ENCODE results near the gene AQP4.
A peak's percentile ranks its signal among the peaks of the same experiment; 100 is the strongest.

The AQP4 gene, protein sequence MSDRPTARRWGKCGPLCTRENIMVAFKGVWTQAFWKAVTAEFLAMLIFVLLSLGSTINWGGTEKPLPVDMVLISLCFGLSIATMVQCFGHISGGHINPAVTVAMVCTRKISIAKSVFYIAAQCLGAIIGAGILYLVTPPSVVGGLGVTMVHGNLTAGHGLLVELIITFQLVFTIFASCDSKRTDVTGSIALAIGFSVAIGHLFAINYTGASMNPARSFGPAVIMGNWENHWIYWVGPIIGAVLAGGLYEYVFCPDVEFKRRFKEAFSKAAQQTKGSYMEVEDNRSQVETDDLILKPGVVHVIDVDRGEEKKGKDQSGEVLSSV

DNA sequence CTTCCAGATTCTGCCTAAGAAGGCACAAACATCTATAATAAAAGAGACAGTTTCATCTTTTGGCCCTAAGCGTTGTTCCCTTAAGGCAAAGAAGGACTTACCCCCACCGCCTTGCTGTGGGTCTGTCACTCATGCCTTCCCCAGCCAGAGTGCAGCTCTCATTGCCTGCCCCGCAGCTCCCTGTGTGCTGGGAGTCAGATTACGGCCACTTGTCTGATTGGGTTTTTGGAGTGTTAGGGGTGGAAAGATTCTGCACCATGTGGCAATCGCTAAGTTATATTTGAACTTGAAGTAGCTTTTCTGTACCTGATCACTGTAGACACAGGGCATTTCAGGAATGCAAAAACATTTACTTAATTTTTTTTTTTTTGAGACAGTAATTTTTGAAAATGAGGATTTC lies at the start of gene AQP4:
AQP4 (minus strand) TSS at position 151 of the 400 bp plus-strand sequence; CDS start at position 133, 18 bp downstream.
- DNase-seq: no peak

DNA sequence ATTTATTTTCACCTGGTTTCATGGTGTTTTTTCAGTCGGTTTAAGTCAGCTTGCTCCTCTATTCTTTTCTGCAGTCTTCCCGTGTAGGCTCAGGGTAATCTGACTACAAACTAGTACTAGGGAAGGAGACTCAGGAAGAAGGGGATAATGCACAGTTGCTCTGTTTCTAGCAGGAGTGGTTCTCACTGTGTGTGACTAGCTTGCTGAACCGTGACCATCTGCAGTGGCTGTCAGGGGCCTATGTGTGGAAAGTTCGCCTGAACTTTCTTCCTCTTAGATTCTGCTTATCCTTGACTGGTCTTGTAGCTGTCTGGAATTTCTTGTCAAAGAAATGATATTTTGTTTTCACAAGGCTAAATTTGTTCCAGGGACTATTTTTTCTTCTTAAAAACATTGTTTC lies 46.3 kb upstream of the AQP4 start:
- no peak for DNase-seq

DNA sequence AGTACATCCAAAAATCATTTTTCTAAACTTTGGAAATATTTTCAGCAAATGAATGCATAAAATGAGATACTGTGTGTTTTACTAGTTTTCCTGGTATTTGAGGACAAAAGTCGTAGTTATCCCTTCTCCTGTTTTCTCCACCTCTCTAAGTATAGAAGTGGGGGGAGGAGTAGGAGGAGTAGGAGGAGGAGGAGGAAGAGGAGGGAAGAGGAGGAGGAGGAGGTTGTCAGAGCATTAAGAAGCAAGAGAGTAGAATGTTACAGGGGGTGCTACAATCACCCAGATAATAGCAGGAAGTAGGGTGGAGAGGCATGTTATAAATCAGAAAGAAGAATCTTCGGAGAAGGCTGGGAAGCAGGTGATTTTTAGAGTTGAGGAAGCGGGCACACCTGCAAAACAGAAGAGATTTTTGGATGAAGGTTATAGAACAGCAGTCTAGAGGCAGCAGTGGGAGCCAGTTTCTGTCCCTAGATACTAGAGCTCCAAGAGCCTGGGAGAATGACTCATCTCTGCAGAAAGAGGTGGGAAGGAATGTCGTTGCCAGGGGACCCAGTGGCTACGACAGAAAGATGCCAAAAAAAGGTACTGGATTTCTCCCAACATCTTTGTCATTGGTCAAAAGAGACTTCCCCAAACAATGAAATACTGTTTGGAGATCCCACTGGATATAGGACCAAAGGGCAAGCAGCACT lies 44.2 kb upstream of the AQP4 start:
- DNase-seq: no peak

GRCh38 chr18:26908906-26909305 lies 43.4 kb upstream of the AQP4 start:
- DNase-seq: no peak

GRCh38 chr18:26902291-26902690 lies 36.8 kb upstream of the AQP4 start:
- no peak for DNase-seq

- no peak for DNase-seq
These were observed 35.5 kb upstream of the AQP4 start for GRCh38 chr18:26901020-26901419.

GRCh38 chr18:26894426-26894825 lies 28.9 kb upstream of the AQP4 start:
- DNase-seq: no peak

- no peak for DNase-seq
These were observed 28.5 kb upstream of the AQP4 start for GRCh38 chr18:26893996-26894395.

- DNase-seq: no peak
These were observed 22.8 kb upstream of the AQP4 start for GRCh38 chr18:26888259-26888658.

GRCh38 chr18:26875040-26875654 lies 9.6 kb upstream of the AQP4 start:
- peak; percentile 20 to 44 for DNase-seq

GRCh38 chr18:26874283-26874682 lies 8.8 kb upstream of the AQP4 start:
- DNase-seq: no peak

DNA sequence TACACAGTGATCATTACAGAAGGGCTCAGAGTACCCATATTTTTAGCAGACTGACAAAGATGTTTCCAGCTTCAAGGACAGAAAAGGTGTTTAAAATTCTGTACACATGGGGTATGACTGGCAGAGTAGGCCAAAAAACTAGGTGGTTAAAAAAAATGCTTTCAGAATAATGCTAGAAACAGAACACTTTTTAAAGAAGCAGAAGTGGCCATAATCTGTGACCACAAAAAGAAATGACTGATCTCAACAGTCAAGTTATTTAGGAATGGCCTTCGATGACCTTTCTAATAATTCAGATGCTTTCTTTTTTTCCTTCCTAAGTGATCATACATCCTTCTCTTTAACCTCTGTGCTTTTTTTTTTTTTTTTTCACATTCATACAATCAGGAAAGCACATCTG lies 4.1 kb upstream of the AQP4 start:
- DNase-seq: no peak

DNA sequence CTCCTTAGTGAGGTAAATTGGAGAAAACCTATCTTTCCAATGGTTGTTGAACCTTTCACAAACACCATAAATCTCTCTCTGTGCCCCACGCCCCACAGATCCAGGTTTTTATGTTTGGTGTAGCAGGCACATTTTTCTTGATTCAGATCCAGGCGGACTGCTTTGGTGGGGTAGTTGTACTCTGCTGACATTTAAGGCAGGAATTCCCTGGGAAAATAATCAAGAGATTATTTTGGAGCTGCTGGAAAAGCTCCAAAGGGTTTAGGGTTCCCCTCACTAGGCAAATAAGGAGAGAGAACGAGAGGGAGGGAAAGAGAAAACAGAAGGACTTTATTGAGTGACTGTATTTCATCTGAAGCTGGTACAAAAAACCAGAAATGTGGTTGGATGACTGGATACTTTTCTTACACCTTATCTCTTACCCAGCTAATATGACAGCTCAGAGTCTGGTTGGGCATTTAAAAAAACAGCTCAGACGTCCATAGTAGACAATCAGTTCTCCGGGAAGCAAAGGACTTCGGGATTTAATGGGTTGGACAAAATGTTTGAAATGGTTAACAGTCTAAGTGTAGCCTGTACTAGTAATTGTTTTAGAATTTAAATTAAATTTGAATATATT lies 3.6 kb upstream of the AQP4 start:
- no peak for DNase-seq

DNA sequence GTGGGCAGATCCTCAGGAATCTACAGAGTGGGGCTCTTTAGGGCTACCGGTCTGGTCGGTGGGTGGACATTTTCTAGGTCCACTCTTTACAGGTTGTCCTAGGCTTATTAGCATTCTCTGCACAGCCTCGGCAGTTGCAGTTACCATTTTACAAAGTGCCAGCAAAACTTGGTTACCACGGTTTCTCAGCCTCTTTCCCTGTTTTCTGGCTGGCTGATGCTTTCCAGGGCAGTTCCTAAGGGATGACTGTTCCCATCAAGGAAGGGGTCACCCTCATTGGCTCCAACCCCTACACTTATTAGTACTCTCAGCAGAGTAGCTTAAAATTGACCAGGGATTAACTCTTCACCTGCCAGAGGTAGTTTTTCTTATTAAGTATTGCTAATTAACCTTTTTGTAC lies 2.0 kb upstream of the AQP4 start:
- no peak for DNase-seq

DNA sequence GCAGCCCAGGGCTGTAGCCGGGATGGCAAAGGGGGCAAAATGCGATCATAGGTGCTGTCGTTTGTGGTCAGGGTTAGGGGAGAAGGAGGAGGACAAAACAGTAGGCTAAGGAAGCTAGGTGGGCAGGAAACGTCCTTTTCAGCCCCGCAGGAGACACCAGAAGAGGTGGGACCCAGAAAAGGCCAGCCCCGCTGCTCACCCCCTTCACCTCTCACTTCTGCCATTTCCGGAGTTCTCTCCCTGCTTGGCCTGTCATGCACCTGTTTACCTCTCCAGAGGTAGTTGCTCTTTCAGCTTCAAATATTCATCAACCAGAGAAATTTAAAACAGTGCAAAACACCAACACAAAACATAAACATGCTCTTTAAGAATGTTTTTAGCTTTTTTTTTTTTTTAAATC lies 849 bp downstream of the AQP4 start:
- no peak for DNase-seq

DNA sequence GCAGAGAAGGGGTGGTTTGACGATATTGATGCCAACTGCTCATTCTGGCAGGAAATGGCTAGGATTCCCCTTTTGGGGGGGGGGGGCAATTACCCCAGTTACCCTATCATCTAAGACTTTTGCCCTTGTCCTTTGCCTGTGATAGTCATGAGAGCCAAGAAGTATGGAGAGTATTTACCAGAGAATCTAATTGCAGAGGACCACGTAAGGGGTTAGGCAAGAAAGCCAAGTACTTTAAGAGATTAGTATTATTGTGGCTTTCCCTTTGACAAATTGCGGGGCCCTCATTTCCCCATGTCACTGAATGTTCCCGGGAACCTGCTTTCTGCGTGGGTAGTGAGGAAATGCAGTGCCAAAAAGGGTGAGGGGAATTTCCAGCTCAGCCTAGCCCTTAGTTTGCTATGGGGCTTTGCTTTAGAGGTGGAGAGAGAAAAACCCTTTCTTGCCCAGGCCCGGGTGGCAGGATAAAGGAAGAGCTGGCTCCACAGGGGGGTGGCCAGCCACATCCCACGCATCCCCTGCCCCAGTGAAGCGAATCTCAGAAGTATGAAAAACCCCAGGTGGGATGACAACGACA lies 1.5 kb downstream of the AQP4 start:
- peak in 1 of 2 donors; percentile 7 for DNase-seq

- no peak for DNase-seq
These were observed 2.2 kb downstream of the AQP4 start for GRCh38 chr18:26863122-26863879.

DNA sequence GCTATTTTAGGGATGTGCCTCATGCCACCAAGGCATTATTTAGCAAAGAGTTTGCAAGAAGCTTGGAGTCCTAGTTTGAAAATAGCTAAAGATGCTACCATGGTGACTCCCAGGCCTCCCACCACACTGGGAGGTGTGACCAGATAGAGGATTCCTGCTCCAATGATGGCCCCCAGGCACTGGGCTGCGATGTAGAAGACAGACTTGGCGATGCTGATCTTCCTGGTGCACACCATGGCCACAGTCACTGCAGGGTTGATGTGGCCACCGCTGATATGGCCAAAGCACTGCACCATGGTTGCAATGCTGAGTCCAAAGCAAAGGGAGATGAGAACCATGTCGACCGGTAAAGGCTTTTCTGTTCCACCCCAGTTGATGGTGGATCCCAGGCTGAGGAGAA lies 3.4 kb downstream of the AQP4 start:
- no peak for DNase-seq

DNA sequence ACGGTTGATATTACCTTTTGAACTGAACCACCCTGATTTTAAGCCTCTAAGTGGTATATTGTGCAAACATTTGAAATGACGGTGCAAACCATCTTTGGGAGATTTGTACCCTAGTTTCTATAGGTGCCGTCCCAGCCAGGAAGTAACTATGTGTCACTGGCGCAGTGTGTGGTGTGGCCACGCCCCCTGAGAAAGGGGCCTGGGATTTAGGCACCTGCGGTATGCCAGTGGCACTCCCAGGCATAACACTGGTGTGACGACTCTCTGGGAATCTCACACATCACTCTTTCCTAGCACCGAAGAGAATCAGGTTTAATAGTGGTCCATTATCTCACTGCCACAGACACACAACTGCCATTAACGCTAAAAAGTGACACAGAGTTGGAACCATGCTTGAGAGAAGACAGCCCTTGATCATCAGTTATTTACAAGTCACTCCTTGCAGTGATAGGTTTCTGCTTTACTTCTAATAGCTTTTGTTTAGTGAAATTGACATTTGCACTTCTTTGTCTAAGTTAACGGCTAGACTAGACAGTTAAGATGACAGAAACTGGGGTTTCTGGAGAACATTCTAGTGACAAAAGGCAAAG lies 11.1 kb downstream of the AQP4 start:
- no peak for DNase-seq

DNA sequence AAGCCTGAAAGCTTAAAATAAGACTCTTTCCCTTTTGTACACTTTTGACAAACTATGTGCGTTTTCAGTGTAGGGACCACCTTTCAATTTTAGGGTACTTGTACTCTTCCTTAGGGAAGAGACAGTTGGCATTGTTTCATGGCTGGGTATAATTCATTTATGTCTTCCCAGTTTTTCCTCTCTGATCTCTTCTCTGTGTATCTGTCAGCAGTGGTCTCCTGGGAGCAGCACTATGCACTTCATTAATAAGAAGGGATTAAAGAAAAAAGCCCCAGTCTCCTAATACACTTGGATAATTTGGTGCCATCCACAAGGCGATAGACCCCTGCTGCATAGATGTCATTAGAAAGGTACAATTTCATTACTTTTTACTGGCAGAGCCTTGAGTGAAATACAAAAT lies 12.1 kb downstream of the AQP4 start:
- DNase-seq: no peak

- DNase-seq: no peak
These were observed 21.7 kb downstream of the AQP4 start for GRCh38 chr18:26843760-26844159.

GRCh38 chr18:26840965-26841364 lies 24.5 kb downstream of the AQP4 start:
- no peak for DNase-seq

Data from inflammatory macrophage treated with lipopolysaccharide for 1 hour (primary cell).